HuH-7.5 (cell line): ENCODE measurements around the gene MRPS27.
"Not testable (repeated sequence)": the region's sequence is repeated elsewhere in the genome, so short reads cannot be mapped to it uniquely, and the experiment has no call there.

ENCODE experiments used
- DNase-seq: peaks from one replicate; pipeline ENCODE4 v3.0.0; 2011; ENCODE audit warnings: low spot score

Gene MRPS27

DNA sequence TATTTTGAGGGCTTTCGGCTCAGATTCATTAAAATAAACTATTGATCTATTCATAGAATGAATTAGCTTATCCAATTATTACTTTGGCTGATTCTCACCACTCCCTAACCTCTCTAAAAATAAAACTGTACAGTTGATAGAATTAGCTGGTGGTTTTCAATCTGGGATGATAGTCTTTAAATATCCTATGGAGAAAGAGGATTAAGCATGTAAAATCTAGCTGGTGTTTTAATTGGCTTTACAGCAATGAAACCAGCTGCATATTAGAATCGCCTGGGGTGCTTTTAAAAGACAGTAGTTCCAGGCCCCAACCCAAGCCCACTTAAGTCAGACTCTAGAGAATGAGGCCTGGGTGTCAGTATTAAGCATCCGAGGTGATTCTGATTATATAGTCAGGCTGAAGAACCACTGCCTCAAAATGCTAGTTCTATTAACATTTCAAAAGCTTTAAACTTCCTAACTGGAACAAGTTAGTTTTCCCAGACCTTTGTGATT lies 117.7 kb downstream of the MRPS27 start:
- DNase-seq: no peak

GRCh38 chr5:72199681-72200080 lies 120.4 kb downstream of the MRPS27 start:
- no peak for DNase-seq

DNA sequence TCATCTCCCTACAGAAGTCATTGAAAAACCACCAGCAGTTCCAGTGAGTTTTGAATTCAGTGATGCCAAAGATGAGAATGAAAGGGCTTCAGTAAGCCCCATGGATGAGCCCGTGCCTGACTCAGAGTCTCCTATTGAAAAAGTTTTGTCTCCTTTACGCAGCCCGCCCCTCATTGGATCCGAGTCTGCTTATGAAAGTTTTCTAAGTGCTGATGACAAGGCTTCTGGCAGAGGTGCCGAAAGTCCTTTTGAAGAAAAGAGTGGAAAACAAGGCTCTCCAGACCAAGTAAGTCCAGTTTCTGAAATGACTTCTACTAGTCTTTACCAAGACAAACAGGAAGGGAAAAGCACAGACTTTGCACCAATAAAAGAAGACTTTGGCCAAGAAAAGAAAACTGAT lies 122.6 kb downstream of the MRPS27 start:
- no peak for DNase-seq

DNA sequence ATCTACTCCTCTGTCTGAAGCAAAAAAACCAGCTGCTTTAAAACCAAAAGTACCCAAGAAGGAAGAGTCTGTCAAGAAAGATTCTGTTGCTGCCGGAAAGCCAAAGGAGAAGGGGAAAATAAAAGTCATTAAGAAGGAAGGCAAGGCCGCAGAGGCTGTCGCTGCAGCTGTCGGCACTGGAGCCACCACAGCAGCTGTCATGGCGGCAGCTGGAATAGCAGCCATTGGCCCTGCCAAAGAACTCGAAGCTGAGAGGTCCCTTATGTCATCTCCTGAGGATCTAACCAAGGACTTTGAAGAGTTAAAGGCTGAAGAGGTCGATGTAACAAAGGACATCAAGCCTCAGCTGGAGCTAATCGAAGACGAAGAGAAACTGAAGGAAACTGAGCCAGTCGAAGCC lies 124.5 kb downstream of the MRPS27 start:
- no peak for DNase-seq

DNA sequence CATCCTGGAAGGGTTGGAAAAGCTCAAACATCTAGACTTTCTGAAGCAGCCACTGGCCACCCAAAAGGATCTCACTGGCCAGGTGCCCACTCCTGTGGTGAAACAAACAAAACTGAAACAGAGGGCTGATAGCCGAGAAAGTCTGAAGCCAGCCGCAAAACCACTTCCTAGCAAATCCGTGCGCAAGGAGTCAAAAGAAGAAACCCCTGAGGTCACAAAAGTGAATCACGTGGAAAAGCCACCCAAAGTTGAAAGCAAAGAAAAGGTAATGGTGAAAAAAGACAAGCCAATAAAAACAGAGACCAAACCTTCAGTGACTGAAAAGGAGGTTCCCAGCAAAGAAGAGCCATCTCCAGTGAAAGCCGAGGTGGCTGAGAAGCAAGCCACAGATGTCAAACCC lies 125.2 kb downstream of the MRPS27 start:
- DNase-seq: no peak

DNA sequence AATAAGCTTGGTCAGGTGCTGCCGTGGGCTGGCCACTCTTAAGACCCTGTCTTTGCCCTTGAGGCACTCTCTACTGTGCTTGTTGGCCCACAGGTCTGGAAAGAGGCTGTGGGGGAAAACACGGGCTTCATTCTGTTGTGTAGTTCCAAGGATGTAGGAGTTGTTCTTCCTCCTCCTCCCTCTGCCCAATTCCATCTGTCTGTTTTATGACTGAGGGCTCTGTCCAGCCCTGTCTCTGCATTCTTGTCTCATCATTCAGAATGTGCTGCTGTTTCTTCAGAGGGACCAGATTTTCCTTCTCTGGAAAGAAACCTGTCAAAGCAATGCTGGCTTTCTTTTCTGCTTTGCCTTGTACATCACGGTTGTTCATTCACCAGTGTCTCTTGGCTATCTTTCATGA lies 128.6 kb downstream of the MRPS27 start:
- no peak for DNase-seq

- no peak for DNase-seq
Measured at GRCh38 chr5:72189146-72189545, 130.9 kb downstream of the MRPS27 start.

- DNase-seq: no peak
Measured at GRCh38 chr5:72188166-72188565, 131.9 kb downstream of the MRPS27 start.

DNA sequence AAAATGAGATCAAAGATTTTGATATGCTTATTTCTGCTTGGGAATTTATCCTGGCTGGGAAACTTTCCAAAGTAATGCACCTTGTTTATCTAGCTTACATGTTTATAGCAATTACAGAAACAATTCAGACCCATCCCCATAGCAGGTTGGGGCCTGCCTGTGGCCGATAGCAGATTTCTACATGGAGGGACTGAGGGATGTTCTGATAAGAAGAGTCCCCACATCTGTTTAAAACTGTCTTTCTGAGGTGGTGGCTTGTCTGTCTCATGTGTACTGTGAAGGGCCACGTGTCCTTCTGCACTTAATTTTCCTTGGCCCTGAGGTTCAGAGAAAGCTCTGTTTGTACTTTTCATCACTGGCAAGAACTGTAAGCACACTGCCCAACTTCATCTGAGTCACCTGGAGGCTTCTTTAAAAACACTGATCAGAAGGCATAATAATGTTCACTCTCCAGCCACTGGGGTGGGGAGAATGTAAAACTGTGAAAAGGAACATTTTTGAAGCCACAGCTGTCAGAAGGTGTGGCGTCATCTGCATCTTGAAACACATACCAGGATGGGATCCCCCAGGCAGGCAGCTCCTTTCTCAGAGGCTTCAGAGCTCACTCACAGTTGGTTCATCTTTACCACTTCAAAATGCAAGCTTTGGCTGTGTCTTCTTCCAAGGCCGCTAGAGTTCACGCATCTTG lies 132.5 kb downstream of the MRPS27 start:
- DNase-seq: no peak

DNA sequence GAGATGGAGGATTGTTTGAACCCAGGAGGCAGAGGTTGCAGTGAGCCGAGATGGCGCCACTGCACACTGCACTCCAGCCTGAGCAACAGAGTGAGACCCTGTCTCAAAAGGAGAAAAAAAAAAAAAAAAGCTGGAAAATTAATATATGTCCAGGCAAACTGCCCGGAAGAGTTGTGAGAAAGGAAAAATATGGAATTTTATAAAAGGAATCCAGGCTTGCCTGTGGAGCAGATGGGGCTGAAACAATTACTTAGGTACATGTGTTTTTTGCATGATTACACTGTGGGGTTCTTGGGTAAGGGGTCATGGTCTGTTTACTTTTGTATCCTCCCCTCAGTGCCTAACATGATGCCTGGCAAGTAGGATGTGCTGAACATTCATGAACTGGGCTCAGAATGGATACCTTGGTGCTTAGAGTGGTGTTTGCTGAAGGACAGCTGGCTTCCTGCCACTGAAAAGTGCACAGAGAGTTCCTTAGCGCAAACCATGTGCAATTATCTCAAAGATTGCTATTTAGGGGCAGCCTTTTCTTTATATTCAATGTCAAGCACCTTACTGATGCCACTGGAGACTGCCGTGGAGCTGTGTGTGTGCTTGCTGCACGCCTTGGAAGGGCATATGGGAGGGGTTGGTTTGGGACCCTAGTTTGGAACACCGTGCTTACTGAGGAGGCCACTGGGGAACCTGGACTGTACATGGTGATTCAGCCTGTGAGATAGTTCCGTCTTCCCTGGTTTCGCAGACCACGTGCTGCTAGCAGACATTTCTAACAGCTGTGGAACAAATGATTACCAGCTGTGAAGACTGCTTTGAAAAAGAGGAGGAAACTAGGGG lies 134.3 kb downstream of the MRPS27 start:
- no peak for DNase-seq

DNA sequence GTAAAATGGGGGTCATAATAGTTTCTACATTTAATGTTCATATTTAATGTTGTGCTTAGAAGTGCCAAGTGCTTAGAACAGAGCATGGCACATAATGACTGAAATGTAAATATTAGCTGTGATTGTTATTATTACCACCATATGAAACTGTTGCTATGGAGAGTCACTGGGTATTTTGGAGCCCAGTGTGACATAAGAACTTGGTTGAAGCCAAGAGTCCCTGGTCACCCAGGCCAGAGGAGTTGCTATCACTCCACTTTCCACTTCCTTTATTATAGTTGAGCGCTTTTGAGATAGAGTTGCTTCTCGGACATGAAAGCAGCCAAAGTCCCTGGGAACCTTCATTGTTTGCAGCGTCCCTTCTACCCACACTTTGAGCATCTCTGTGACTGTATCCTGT lies 135.6 kb downstream of the MRPS27 start:
- no peak for DNase-seq

- no peak for DNase-seq
Measured at GRCh38 chr5:72183101-72183520, 136.9 kb downstream of the MRPS27 start.

- DNase-seq: no peak
Measured at GRCh38 chr5:72182686-72183085, 137.4 kb downstream of the MRPS27 start.

DNA sequence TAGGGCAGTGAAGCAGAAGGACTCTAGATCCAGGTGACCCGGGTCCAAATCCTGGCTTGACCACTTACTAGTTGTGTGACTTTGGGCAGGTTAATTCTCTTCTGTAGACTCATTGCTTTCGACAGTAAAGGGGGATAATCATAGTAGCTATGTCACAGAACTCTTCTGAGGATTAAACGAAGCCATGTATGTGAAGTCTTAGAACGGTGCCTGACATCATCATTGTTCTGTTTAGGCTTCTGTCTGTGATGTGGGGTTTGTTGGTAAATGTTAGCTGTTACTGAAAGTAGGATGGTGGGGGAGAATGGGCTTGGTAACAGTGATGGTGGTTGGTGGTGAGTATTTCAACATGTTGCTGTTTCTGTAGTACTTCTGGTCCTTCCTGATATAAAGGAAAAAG lies 139.1 kb downstream of the MRPS27 start:
- DNase-seq: no peak

DNA sequence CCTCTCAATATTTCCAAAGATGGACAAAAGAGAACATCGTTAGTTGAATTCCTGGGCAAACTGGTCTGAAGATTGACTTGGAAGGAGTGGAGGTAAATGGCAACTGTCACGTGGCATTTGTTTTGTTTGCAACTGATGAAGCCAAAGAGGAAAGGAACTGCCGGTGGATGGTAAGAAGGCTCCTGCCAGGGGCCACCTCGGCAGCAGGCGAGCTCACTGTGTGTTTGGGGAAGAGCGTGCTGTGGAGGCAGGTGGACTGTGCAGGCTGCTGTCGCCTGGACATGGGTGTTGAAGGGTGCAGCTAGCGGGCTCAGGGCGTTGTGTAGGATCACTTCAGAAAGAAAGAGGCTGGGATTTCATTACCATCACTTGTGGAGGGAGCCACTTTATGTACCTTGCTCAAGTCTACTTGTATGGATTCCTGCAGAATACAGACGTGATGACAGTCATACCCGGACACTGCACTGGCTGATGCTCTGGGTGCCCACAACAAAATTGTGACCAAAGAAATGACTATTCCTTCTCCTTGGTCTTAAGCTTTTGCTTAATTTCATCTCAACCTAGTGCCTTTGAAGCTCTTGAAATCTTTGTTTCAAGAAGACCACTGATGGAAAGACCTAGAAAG lies 140.1 kb downstream of the MRPS27 start:
- no peak for DNase-seq

DNA sequence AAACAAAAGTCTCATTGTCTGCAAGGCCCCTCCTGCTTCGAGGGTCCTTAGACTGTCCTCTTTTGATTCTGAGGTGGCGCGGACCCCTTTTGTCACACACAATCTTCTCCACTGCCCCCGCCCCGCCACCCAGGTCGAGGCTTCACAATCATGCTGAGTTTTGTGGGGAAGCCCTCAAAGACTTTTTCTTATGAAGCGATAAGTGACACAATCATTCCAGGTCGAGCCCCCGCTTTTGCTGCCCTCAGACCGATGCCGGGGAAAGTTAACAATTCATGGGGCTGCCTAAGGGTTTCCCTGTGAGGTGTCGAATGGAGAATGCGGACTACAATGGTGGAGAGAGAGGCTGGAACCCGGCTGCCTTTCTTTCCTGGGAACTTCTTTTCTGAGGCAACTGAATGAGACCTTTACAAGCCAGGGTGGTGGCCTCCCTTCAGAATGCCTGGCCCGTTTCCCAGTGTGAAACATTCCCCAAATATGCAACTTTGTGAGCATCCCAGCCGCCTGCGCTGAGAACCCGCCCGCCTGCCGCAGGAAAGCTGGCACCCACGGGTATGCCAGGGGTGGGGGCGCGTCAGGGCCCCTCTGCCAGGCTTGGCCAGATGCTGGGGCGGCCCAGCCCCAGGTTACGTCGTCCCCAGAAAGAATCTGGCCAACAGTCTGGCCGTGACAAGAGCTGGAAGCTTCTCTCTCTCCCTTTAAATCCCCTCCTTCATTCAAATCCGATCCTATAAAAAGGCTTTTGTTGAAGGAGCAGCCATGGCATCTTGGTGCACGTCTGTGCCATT lies 140.8 kb downstream of the MRPS27 start:
- DNase-seq: no peak

GRCh38 chr5:72177538-72177937 lies 142.5 kb downstream of the MRPS27 start:
- DNase-seq: no peak

DNA sequence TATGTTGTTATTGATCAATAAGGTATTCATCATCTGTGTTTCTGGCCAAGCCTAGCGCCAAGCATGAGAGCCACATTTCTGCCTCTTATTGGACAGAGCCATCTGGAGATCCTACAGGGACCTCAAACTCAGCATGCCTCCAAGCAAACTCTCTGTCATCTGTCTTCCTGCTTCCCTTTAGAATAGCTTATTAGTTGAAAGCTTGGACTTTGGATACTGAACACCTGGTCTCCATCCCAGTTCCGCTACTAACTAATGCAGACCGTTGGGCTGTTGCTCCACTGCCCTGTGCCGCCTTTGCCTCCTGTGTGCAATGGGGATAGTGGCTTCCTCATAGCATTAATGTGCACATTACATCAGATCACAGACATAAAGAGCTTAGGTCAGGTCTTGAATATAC lies 147.3 kb downstream of the MRPS27 start:
- no peak for DNase-seq

DNA sequence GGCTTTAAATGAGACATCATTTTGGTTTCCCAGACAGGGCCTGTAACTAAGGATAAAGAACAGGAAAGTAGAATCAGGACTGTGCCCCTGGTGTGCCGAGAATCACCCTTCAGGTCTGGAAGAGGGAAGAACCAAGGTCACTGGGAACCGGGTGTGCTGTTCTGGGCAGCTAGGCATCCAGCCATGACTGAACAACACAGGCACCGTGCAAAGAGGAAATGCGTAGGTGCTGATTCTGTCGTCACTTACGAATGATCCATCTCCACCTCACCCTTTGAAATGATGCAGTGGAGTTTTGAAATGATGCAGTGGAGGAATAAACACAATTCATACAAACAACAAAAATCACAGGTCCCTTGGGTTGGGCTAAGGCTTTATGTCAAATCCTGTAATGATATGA lies 148.4 kb downstream of the MRPS27 start:
- DNase-seq: no peak

DNA sequence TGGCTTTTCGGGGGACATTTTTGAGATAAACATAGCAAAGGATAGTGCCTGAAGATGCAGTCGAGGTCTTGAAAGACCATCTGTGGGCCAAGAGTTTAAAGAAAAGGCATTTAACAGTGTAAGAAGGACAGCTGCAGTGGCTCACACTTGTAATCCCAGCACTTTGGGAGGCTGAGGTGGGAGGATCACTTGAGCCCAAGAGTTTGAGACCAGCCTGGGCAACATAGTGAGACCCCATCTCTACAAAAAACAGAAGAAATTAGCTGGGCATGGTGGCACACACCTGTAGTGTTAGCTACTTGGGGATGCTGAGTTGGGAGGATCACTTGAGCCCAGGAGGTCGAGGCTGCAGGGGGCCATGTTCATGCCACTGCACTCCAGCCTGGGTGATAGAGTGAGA lies 148.9 kb downstream of the MRPS27 start:
- DNase-seq: not testable (repeated sequence)

GRCh38 chr5:72170101-72170500 lies 149.9 kb downstream of the MRPS27 start:
- no peak for DNase-seq
